Middle frontal gyrus (tissue), 1 donor: ENCODE measurements around the gene CCL22.
"Not testable (repeated sequence)": the region's sequence is repeated elsewhere in the genome, so short reads cannot be mapped to it uniquely, and the experiment has no call there.

Experiments
- DNase-seq: peaks from one replicate; pipeline ENCODE4 v3.0.0-alpha.2; 2015; ENCODE audit warnings: low spot score; ENCODE audit errors: extremely low spot score

CCL22 gene

DNA sequence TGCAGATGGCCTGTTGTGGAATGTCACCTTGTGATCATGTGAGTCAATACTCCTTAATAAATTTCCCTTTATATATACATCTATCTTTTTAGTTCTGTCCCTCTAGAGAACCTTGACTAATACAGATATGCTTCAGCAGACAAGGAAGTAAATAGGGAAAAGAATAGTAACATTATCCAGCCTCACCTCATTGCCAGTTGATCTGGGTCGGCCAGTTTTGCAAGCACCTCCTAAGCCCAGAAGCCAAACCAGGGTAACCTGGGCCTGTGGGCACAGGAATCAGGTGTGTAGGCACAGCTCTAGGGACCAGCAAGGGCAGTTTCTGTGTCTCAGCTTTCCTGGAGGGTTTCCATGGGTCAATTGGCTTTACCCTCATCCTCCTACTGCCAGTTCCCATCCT is 34.1 kb downstream of the CCL22 start:
- DNase-seq: no peak

GRCh38 chr16:57394444-57394843 is 35.9 kb downstream of the CCL22 start:
- no peak for DNase-seq

DNA sequence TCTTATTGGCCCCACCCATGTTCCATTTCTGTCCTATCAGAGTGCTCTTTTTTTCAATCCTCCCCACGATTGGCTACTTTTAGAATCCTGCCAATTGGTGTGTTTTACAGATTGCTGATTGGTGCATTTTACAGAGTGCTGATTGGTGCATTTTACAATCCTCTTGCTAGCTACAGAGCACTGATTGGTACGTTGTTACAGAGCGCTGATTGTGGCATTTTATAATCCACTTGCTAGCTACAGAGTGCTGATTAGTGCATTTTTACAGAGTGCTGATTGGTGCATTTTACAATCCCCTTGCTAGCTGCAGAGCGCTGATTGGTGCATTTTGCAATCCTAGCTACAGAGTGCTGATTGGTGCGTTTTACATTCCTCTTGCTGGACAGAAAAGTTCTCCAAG is 36.4 kb downstream of the CCL22 start:
- DNase-seq: no peak

DNA sequence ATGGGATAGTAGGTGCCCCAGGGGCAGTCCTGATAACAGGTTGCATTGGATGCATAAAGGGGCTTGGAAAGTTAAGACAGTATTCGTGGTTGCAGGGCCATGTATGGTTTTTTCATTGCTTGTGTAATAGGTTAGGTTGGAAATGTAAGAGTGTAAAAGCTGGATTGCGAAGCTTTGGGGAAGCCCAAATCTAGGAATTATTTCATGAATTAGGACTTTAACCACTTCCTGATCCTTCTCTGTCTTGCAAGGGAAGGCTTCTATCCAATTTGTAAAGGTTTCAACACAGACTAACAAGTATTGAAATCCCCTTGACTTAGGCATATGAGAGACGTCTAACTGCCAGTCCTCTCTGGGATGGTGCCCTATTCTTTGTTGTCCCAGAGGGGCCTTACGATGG is 38.2 kb downstream of the CCL22 start:
- DNase-seq: no peak

- not testable (repeated sequence) for DNase-seq
Observed at GRCh38 chr16:57397493-57397892, 38.9 kb downstream of the CCL22 start.

GRCh38 chr16:57401943-57402640 is 43.5 kb downstream of the CCL22 start:
- no peak for DNase-seq

DNA sequence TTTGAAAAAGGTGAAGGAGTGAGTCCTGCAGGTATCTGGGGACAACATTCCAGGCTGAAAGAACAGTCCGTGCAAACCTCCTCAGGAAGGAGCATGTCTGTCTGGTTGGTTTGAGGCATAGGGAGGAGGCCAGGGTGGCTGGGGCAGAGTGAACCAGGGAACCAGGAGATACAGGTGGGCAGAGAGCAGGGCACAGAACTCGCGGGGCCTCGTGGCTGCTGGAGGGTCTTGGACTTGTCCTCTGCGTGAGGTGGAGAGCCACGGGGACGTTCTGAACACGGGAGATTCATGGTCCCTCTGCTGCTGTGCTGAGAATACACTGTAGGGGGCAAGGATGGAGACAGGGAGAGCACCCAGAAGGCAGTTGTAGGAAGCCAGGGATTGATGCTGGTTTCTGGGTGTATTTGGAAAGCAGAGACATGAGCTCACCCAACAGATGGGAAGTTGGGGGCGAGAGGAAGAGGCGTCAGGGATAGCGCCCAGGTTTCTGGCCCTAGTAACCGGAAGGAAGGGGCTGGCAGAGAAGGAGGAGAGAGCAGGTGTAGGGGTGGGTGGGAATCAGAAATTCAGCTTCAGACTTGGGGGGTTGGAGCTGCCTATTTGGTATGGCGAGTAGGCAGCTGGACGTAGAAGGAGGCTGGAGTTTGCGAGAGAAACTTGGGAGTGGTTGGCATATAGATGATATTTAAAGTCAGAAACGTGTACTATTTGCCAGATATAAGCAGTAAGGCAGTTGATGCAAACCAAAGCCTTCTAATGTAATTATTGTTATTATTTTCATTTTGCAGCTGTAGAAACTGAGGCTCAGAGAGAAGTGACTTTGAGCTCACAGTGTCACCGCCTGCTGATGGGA is 45.6 kb downstream of the CCL22 start, which contains the start of gene CCL17:
CCL17 (plus strand) TSS at position 803 of the 853 bp plus-strand sequence. CDS start 9,166 bp downstream, outside the sequence.
- DNase-seq: peak; percentile 24

DNA sequence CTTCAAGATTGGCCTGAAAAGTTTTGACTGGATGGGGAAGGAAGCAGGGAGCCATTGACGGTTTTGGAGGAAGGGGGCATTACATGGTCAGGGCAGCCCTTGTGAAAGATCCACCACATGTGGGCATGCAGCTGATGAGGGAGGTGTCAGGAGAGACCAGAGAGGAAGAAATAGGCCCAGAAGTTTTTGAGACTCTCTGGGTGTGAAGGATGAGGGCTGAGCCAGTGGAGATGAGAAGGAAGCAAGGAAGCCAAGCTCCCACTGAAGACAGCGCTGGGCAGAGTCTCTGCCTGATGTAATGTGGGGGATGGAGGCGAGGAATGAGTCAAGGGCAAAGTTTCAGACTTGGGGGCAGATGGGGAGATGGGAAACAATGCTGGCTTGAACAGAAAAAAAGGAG is 46.5 kb downstream of the CCL22 start:
- no peak for DNase-seq

DNA sequence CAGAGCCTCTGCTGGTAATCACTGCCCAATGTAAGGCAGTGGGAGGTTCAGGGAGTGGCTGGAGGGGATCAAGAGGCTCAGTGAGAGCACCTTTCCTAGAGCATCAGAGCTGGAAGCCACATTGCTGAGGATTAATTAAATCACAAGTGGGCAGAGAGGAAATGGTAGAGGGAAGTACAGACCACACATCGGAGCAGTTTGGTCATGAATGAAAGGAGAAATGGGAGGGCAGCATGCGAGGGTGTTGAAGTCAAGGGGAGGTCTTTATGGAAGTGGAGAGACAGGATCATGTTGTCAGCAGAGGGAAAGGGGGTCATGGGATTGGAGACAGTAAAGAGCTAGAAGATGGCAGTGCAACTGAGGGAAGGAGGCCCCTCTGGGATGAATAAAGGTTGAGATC is 48.3 kb downstream of the CCL22 start:
- DNase-seq: no peak

DNA sequence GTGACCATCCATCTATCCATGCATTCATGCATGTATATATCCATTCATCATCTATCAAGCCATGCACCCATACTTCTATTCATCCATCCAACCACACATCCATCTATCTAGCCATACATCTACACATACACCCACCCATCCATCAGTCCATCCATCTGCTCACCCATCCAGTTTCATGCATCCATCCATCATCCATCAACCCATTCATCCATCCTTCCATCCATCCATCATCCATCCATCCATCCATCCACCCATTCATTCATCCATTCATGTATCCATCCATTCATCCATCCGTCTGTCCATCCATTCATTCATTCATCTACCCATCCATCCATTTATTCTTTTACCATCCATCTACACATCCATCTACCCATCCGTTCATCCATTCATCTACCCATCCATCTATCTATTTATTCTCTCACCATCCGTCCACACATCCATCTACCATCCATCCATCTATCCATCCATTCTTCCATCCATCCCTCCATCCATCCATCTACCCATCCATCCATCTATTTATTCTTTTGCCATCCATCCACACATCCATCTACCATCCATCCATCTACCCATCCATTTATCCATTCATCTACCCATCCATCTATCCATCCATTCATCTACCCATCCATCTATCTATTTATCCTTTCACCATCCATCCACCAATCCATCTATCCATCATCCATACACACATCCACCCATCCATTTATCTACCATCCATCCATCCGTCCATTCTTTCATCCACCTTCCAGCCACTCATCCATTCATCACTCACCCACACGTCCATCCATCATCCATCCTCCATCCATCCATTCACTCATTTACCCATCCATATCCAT is 49.2 kb downstream of the CCL22 start:
- DNase-seq: no peak

DNA sequence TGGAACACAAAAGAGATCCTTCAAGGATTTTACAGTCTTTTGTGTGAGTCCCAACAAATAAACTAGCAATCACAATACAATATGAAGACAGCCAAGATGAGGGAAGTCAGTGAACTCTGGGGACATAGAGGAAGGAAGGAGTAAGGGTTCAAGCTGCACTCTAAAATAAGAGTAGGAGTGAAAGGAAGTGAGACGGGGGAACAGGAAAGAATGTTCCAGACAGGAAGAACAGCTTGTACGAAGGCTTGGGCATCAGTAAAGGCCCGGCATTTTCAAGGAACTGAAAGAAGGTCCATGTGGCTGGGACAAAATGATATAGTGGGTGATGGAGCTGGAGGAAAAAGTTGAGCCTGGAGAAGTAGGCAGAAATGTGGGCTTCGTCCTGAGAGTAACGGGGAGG is 50.5 kb downstream of the CCL22 start:
- DNase-seq: no peak

DNA sequence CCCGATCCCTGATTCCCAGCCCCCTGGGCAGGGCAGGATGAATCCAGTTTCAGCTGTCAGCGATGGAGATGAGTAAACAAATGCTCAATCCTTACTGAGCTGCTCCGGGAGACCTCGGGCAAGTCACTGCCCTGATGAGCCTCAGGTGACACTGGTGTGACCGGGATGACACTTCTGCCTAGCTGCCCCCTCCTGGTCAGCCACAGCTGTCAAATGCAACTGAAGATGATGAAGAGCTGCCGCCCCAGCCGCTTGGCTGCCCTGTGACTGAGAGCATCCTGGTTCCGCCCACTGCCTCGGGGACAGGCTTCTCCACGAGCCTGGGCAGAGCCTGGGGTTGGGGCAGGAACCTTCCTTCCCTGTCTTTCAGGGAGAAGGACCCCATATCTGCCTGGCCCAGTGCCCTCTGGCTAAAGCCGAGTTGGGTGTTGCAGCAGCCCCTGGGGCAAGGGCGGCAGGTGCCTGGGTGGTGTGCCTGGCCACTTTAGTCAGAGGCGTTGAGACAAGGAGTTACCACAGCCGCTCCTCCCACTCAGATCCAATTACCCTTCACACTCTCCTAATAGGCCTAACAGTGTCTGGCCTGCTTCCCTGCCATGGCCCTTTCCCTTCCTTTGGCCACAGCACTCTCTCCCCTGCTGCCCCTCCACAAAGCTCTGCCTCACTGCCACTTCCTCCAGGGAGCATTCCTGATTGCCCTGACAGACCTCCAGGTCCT is 51.4 kb downstream of the CCL22 start:
- DNase-seq: no peak

DNA sequence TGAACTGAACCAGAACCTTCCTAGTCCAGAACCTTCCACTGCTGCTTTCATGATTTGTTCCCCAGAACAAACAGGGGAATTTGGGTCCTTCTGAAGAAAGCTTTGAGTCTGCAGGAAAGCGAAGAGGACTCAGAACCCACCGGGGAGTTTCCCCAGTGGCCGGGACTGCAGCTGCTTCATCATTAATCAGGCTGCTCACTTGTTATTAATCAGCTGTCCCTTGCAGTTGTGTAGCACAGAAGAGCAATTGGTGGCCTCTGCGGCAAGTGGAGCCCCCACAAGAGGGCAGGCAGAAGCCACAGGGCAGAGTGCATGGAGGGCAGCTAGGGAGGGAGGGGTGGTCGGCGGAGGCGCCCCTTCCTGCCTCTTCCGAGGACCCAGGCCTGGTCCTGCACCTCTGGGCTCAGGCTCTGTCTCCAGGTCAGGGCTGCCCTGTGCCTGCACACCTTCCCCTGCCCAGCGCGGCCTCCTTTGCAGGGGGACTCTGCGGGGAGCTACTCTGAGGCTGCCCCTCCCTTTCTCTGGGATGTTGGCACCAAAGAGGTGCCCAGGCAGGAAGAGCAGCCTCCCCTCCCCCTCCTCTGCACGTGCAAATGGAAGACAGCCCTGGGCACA is 52.9 kb downstream of the CCL22 start:
- no peak for DNase-seq

DNA sequence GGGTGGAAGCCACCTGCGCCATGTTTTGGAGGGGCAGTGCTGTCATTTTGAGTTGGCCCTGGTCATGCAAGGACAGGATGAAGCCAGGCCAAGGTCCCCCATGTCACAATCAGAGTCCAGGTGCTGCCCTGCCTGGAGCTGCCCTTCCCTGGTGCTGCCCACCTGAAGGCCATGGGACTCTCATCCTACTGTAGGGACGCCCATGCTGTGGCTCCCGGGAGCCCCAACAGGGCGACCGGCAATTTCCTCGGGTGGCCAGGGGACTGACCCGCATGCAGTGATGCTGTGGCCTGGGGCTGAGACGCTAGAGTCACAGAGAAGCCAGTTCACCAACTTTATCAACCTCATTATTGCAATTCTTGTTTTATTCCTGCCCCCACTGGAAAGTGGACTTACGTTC is 54.0 kb downstream of the CCL22 start:
- DNase-seq: no peak

DNA sequence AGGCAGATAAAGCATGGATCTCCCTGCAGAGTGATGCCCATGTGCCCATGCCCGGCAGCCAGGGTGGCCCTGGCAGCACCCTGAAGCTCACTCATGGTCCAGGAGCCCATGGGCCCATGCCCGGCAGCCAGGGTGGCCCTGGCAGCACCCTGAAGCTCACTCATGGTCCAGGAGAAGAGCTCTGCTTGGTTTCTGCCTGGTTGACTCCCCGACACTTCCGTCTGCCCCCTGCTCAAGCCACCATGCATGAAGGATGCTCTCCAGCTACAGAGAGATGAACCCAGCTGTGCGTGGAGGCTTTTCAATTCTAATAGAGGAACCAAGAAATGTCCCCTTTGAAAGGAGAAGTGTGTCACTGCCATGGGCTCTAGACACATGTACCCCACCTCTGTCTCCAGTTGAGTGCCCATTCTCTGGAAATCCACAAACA is 54.7 kb downstream of the CCL22 start:
- DNase-seq: no peak

DNA sequence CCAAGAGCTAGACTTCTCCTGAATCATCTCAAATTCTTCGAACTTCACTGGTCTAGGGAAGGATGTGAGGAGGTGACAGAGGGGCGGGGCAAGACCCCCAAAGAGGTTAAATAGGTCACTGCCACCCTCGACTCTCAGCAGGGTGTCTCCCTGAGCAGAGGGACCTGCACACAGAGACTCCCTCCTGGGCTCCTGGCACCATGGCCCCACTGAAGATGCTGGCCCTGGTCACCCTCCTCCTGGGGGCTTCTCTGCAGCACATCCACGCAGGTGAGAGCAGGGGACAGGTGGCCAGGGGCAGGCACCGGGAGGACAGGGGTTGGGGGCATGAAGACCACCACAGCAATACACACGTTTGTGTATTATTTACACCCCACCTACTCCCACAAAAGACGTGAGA is 55.1 kb downstream of the CCL22 start:
- DNase-seq: no peak
